Measurements from ENCODE around the gene TUBB6.

TUBB6 gene

GRCh38 chr18:12315490-12315889 lies 7.4 kb downstream of the TUBB6 start:
- DNase-seq = no peak

DNA sequence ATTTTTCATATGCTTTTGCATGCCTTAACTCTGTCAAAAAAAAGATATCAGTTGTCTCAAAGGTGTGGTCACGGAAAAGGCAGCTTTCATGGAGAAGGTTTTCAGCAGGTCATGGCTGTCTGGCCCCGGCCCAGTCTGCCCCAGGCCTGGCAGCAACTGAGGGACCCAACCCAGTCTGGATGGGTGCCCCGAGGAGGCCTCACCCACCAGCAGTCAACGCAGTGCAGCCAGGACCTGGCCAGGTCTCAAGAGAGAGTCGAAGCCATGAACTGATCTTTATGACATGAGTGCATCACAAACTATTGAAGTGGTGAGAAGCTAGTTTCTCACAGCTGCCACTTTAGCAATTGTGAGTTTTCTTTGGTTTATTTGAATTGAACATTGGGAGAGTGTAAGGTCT lies 7.9 kb downstream of the TUBB6 start:
- no peak for DNase-seq

DNA sequence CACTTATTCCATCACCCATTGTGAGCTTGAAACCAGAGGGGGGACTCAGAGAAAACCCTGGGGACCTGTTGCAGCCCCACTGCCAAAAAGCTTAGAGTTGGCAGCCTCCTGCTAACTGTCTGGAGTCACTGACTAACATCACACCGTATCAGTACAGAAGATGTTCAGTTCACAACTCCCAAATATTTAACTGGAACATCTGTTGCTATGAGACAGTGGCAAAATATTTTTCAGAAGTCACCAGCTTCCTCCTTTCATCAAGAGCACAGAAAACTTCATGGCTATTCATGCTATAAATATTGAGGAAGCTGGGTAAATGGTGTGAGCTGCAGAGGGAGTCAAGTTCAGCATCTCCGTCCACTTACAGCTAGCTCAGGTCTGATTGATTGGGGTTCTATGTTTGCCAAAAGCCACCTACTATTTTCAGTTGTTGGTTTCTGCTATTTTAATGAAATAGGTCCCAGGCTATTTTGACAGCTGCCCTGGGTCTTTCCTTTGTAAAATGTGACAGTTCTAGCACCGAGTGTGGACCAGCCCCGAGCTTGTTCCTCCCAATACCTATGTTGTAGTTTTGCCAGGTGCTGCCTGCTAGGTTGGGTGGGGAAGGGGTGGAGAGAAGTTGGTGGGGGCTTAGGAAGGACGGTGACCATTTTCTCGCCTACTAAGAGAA lies 9.8 kb downstream of the TUBB6 start:
- DNase-seq = peak; percentile 70 to 81

- DNase-seq = no peak
These were observed 10.3 kb downstream of the TUBB6 start for GRCh38 chr18:12318334-12318697.

- no peak for DNase-seq
These were observed 10.8 kb downstream of the TUBB6 start for GRCh38 chr18:12318857-12319256.

DNA sequence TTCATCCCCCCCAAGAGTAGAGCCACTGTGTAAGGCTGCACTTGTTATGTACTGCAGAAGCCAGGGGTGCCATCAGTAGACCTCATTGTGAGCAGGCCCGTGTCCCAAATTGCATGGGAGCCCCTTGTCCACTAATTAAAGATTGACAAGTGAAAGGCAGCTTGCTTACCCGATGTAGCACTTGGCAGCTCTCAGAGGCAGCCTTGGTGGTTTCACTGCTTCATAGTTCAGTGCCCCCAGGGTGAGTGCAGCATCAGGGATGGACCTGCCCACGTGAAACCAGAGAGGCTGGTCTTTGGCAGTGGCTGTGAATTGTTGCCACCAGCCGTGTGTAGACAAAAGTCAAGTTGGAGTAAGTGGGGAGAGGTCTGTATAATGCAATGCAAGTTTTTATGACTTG lies 13.3 kb downstream of the TUBB6 start:
- no peak for DNase-seq

GRCh38 chr18:12324991-12325725 lies 17.1 kb downstream of the TUBB6 start:
- DNase-seq = no peak

DNA sequence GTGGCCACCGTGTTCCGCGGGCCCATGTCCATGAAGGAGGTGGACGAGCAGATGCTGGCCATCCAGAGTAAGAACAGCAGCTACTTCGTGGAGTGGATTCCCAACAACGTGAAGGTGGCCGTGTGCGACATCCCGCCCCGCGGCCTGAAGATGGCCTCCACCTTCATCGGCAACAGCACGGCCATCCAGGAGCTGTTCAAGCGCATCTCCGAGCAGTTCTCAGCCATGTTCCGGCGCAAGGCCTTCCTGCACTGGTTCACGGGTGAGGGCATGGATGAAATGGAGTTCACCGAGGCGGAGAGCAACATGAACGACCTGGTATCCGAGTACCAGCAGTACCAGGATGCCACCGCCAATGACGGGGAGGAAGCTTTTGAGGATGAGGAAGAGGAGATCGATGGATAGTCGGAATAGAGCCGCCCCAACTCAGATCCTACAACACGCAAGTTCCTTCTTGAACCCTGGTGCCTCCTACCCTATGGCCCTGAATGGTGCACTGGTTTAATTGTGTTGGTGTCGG lies 17.7 kb downstream of the TUBB6 start:
- no peak for DNase-seq

- DNase-seq = no peak
These were observed 18.8 kb downstream of the TUBB6 start for GRCh38 chr18:12326711-12327460.

DNA sequence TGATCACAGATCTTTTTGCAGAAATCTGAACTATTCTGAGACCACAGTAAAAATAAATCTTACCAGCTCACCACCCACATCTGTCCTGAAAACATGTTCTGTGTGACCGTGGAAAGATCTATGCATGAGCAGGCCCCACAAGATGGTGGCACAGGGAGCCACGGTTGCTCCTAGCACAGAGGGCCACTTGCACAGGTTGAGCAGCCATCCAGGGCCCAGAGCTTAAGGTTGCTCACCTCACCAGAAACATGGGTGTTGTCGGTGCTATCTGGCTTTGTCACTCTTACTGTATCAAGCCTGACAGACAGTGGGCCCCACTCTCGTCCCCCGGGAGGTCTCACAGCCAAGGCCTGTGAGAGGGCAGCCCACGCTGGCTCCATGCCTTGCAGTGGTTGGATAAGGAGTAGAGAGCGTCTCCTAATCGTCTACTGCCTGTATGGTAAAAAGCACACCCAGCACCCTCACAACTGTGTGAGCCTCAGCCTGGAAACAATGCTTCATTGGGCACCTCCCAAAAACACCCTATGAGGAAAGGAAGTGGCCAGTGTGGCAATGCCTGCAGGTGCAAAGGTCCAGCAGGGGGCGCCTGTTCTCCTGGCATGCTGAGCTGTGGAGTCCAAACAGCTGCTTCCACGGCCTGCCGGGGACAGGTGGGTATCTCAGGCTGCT lies 19.6 kb downstream of the TUBB6 start:
- peak; percentile 78 to 79 for DNase-seq

GRCh38 chr18:12328179-12328823 lies 20.3 kb downstream of the TUBB6 start:
- DNase-seq = no peak

DNA sequence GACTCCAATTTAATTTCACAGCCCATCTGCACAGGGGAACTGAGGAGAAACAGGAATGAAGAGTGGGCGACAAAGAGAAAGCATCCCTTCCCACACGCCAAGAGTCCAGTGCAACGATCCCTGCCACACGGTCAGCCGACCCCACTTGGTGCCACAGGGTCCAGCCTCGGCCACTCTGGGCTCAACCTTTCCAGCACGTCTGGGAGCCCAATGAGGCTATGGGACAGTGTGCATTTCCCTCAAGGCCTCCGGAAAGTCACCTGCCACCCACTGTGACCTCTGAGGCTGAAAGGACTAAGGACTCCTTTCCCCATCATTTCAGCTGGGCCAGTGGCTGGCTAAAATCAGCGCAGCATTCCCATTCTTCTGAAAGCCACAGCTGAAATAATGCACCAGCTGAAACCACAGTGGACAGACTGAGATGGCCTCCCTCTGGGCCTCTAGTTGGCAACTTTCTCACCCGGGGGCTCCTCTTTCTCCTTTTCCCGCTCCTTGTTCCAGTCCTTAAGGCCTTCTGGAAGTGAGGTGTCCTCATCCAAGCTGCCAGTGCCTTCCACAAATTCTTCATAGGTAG lies 21.2 kb downstream of the TUBB6 start:
- no peak for DNase-seq

DNA sequence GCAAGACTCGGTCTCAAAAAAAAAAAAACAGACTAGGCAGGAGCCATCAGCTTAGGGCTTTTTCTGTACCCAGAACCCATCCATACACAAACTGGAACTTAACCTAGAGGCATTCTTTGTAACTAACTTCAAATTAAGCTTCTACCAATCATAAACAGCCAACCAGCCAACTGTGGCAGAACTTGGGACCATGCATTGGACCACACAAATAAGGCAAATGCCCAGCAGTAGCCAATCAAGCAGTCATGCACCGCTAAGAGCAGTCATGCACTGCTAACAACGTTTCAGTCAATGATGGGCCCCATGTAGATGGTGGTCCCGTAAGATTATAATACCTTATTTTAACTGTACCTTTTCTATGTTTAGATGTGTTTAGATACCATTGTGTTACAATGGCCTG lies 22.7 kb downstream of the TUBB6 start:
- DNase-seq = no peak

DNA sequence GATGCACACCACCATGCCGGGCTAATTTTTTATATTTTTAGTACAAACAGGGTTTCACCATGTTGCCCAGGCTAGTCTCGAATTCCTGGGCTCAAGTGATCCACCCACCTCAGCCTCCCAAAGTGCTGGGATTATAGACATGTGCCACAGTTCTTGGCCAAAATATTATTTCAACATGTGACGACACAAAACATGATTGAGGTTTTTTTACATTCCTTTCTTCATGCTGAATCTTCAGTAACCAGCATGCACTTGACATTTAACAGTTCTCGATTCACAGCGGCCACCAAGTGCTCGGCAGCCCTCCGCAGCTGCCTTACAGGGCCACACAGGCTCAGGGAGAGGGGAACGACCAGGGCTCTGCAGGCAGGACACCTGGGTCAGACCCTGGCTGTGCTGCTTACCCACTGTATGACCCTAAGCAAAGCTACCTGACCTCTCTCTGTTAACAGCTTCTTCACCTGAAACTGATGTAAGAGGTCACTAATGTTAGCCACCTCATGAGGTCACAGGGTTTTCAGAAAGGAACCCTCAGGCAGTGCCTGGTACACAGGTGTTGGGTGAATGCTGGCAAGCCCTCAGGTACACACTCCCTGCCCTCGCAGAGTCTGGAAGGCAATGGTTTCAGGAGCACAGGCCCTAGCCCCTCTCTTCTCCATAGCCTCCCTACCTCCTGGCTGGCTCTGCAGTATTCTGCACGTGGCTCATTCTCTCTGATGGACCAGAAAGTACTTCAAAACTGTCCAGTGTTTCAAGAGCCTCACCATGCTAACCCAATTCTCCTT lies 25.7 kb downstream of the TUBB6 start:
- DNase-seq = no peak

DNA sequence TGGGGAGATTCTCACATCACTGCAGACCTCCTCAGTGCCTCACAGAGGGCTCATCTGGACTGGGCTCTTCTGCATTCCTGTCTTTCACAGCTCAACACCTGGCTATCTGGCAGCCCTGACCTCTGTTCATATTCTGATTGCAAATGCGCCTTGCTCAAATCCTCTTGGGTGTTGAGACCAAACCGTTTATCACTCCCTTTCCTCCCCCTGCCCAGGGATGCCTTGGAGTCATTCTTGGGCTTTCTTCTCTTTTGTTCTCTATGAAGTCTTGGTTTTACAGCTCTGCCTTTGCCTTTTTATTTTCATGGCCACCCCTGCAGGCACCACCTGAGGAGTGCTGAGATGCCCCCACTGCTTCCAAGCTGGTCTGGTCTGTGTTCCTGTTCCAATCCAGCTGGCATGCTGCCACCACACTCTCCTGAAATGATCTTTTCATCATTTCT lies 26.3 kb downstream of the TUBB6 start:
- DNase-seq = no peak

GRCh38 chr18:12334863-12335262 lies 26.8 kb downstream of the TUBB6 start:
- no peak for DNase-seq

- no peak for DNase-seq
These were observed 27.5 kb downstream of the TUBB6 start for GRCh38 chr18:12335503-12335902.

GRCh38 chr18:12336171-12336613 lies 28.2 kb downstream of the TUBB6 start:
- DNase-seq = no peak

GRCh38 chr18:12336887-12337286 lies 28.8 kb downstream of the TUBB6 start:
- no peak for DNase-seq

DNA sequence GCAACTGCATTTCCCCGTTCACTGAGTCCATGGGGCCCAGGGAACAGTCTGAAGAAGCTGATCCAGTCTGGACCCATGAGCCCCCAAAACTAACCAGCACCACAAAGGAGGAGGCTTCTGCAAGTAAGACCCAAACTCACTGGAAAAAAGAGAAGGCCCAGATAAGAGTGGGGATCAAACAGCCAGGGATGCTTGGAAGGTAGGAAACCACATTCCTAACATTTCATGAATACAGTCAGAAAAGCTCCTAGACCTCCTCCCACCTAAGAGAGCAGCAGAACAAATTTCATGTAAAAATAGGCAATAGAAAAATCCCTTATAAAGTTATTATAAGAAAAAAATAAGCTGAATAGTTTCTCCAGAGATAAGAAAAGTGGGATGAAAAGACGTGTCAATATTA lies 30.3 kb downstream of the TUBB6 start:
- no peak for DNase-seq
